ENCODE results near the gene GALNS. TPM values are rescaled to one million over a fixed set of nuclear protein-coding genes. Genes with fewer than 3 reads are reported as not detected.

The GALNS gene
- total and polyA plus RNA-seq, 2 experiments from 2014 or later, result 9.7 to 18.8 TPM

GRCh38 chr16:88905563-88905962, 48.8 kb upstream of the GALNS start:
- Mint-ChIP-seq H3K27ac (no peak overlapping the region), H3K27me3 (ENCODE audit: insufficient read depth, low read depth, poor library complexity) (peaks cover 5% of the 10 kb centered on the region), H3K4me1 (peaks cover 9% of the 10 kb centered on the region; the same call in 2 of the 3 replicates), H3K4me3 (peak overlapping the region; percentile 41; the same call in 1 of the 3 replicates), H3K9me3 (no peaks in the 10 kb centered on the region), H3K36me3 (ENCODE audit: low read depth) (no peaks in the 10 kb centered on the region)
- TF ChIP-seq EZH2phosphoT487 (IDR thresholded peaks at IDR 0.05; ENCODE audit: unreplicated experiment), result no peak
- no peak for TF ChIP-seq CREB1 (CRISPR knock-in tag; IDR thresholded peaks at IDR 0.05; ENCODE audit: low read depth)
- no peaks in the 10 kb centered on the region for H3K4me1 ChIP-seq (ENCODE audit: insufficient read depth)
- no peaks in the 10 kb centered on the region for H4K20me1 ChIP-seq (replicated peaks; ENCODE audit: insufficient read depth)
- no peaks in the 10 kb centered on the region for H3K79me2 ChIP-seq (replicated peaks; ENCODE audit: insufficient read depth)
- no peaks in the 10 kb centered on the region for H3K27me3 ChIP-seq (ENCODE audit: insufficient read depth)
- H2AFZ ChIP-seq, result no peak overlapping the region
- H3K27ac ChIP-seq (ENCODE audit: low read depth), result no peak overlapping the region
- ATAC-seq (peak; percentile 59), DNase-seq (ENCODE audit: low spot score) (peak; percentile 81)
- H3F3A ChIP-seq (replicated peaks; ENCODE audit: low read depth), result no peaks in the 10 kb centered on the region
- H3K36me3 ChIP-seq (ENCODE audit: insufficient read depth), result no peaks in the 10 kb centered on the region
- H3K4me2 ChIP-seq, result peak overlapping the region; percentile 73
- no peaks in the 10 kb centered on the region for H3K9me2 ChIP-seq (ENCODE audit: insufficient read depth)
- peak overlapping the region; percentile 45 for H3K4me3 ChIP-seq

DNA sequence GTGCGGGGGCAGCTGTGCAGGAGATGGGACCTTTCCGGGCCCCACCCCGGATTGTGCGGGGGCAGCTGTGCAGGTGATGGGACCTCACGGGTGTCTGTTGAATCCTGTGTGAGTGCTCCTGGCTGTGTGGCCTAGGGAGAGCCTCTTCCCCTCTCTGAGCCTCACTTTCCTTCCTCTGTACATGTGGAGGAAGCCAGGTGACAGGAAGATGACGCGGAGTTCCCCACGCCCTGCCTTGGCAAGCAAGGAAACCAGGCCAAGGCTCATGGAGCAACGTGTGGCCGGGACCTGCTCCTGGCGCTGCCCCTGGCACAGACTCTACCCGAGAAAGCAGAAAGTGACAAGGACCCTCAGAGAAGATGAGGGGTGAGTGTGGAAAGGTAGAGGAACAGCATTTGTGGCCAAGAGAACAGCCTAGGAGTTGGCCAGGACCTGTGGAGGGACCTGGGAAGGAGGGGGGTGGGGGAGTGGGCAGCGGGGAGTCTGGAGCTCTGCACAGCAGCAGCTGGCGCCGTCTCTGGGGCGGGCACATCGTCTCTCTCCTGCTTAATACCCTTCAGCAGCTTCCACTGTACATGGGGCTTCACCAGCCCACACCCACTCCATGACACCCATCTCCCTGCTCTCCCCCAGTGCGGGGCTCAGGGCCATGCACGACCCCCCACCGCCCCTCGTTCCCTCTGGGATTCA, 48.1 kb upstream of the GALNS start:
- Histone ChIP-seq H3K4me1 (ENCODE audit: insufficient read depth) (no peaks in the 10 kb centered on the region), H3F3A (replicated peaks; ENCODE audit: low read depth) (no peaks in the 10 kb centered on the region), H2AFZ (no peak overlapping the region), H3K36me3 (ENCODE audit: insufficient read depth) (no peaks in the 10 kb centered on the region), H3K4me3 (peak overlapping the region; percentile 45; the same call in 1 of the 2 replicates), H3K4me2 (peak overlapping the region; percentile 73), H3K9me2 (ENCODE audit: insufficient read depth) (no peaks in the 10 kb centered on the region), H3K27me3 (ENCODE audit: insufficient read depth) (no peaks in the 10 kb centered on the region), H4K20me1 (replicated peaks; ENCODE audit: insufficient read depth) (no peaks in the 10 kb centered on the region), H3K79me2 (replicated peaks; ENCODE audit: insufficient read depth) (no peaks in the 10 kb centered on the region), H3K27ac (ENCODE audit: low read depth) (no peak overlapping the region)
- Mint-ChIP-seq H3K4me1 (peaks cover 9% of the 10 kb centered on the region; the same call in 2 of the 3 replicates), H3K9me3 (no peaks in the 10 kb centered on the region), H3K36me3 (ENCODE audit: low read depth) (no peaks in the 10 kb centered on the region), H3K4me3 (peak overlapping the region; percentile 41; the same call in 1 of the 3 replicates), H3K27me3 (ENCODE audit: insufficient read depth, low read depth, poor library complexity) (peaks cover 5% of the 10 kb centered on the region), H3K27ac (no peak overlapping the region; the same call in 1 of the 2 replicates)
- DNase-seq (ENCODE audit: low spot score), result no peak
- no peak for ATAC-seq
- TF ChIP-seq POLR2AphosphoS5 (IDR thresholded peaks at IDR 0.05; ENCODE audit: low read depth), result no peak
- TF ChIP-seq ZNF331 (CRISPR knock-in tag; IDR thresholded peaks at IDR 0.05; ENCODE audit: low read depth), result no peak
- no peak for TF ChIP-seq REST (IDR thresholded peaks at IDR 0.05; ENCODE audit: unreplicated experiment)
- no peak for TF ChIP-seq ETS1 (IDR thresholded peaks at IDR 0.05)
- TF ChIP-seq JUNB (IDR thresholded peaks at IDR 0.05; ENCODE audit: unreplicated experiment), result no peak
- TF ChIP-seq NANOG (IDR thresholded peaks at IDR 0.05; ENCODE audit: borderline replicate concordance), result no peak
- TF ChIP-seq, protein P1, sequence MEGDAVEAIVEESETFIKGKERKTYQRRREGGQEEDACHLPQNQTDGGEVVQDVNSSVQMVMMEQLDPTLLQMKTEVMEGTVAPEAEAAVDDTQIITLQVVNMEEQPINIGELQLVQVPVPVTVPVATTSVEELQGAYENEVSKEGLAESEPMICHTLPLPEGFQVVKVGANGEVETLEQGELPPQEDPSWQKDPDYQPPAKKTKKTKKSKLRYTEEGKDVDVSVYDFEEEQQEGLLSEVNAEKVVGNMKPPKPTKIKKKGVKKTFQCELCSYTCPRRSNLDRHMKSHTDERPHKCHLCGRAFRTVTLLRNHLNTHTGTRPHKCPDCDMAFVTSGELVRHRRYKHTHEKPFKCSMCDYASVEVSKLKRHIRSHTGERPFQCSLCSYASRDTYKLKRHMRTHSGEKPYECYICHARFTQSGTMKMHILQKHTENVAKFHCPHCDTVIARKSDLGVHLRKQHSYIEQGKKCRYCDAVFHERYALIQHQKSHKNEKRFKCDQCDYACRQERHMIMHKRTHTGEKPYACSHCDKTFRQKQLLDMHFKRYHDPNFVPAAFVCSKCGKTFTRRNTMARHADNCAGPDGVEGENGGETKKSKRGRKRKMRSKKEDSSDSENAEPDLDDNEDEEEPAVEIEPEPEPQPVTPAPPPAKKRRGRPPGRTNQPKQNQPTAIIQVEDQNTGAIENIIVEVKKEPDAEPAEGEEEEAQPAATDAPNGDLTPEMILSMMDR (conservative IDR thresholded peaks at IDR 0.05; ENCODE audit: low read depth in 2 of 2), result no peak
- no peak for TF ChIP-seq STAT1 (IDR thresholded peaks at IDR 0.05; ENCODE audit: unreplicated experiment)

All from GM23338 (cell line).